ENCODE data around the gene SFXN5. TPM values are rescaled to one million over a fixed set of nuclear protein-coding genes. Genes with fewer than 3 reads are reported as not detected.

The SFXN5 gene
- total RNA-seq, 4 donors from 2014 or later = 5.7 to 11.8 (median 6.7) TPM

GRCh38 chr2:72949642-72950041, 121.9 kb downstream of the SFXN5 start:
- no peak for ATAC-seq
- 80 to 100% methylated on average over 1 to 2 of the region's 4 CpGs for WGBS, 2 donors (ENCODE audit: low coverage in 1 of 2)
- Histone ChIP-seq H3K4me3 (no peak overlapping the region), H3K27ac (no peak overlapping the region), H3K36me3 (peaks cover 0 to 10% of the 10 kb centered on the region in 2 donors), H3K9me3 (no peaks in the 10 kb centered on the region), H3K4me1 (no peaks in the 10 kb centered on the region), H3K27me3 (no peaks in the 10 kb centered on the region)
- TF ChIP-seq, protein P1, sequence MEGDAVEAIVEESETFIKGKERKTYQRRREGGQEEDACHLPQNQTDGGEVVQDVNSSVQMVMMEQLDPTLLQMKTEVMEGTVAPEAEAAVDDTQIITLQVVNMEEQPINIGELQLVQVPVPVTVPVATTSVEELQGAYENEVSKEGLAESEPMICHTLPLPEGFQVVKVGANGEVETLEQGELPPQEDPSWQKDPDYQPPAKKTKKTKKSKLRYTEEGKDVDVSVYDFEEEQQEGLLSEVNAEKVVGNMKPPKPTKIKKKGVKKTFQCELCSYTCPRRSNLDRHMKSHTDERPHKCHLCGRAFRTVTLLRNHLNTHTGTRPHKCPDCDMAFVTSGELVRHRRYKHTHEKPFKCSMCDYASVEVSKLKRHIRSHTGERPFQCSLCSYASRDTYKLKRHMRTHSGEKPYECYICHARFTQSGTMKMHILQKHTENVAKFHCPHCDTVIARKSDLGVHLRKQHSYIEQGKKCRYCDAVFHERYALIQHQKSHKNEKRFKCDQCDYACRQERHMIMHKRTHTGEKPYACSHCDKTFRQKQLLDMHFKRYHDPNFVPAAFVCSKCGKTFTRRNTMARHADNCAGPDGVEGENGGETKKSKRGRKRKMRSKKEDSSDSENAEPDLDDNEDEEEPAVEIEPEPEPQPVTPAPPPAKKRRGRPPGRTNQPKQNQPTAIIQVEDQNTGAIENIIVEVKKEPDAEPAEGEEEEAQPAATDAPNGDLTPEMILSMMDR (IDR thresholded peaks at IDR 0.05) = no peak
- no peak for TF ChIP-seq POLR2A (IDR thresholded peaks at IDR 0.05)
- TF ChIP-seq POLR2AphosphoS5 (IDR thresholded peaks at IDR 0.05) = no peak
- TF ChIP-seq EP300 (IDR thresholded peaks at IDR 0.05) = no peak

DNA sequence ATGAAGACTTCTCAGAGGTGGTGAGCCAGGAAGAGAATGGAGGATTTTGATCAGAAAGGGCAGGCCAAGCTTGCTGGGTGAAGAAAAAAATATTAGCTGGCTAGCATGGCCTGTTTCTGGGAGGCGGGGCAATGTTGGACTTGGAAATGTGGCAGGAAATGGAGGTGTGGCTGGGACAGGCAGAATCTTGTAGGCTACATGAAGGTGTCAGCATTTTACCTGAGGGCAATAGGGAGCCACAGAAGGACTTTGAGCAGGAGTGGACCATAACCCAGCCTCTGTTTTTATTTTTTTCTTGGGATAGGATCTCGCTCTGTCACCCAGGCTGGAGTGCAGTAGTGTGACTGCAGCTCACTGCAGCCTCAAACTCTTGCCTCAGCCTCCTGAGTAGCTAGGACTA, 122.5 kb downstream of the SFXN5 start:
- Histone ChIP-seq H3K27ac (no peak overlapping the region), H3K27me3 (no peaks in the 10 kb centered on the region), H3K4me1 (no peaks in the 10 kb centered on the region), H3K4me3 (no peak overlapping the region), H3K36me3 (peaks cover 0 to 16% of the 10 kb centered on the region in 2 donors), H3K9me3 (no peaks in the 10 kb centered on the region)
- TF ChIP-seq POLR2AphosphoS5 (IDR thresholded peaks at IDR 0.05) = no peak
- TF ChIP-seq POLR2A (IDR thresholded peaks at IDR 0.05) = no peak
- TF ChIP-seq EP300 (IDR thresholded peaks at IDR 0.05) = no peak
- TF ChIP-seq, protein P1 (IDR thresholded peaks at IDR 0.05) = no peak
- 88 to 89% methylated on average over 1 to 2 of the region's 2 CpGs for WGBS, 2 donors (ENCODE audit: low coverage in 1 of 2)
- no peak for ATAC-seq

DNA sequence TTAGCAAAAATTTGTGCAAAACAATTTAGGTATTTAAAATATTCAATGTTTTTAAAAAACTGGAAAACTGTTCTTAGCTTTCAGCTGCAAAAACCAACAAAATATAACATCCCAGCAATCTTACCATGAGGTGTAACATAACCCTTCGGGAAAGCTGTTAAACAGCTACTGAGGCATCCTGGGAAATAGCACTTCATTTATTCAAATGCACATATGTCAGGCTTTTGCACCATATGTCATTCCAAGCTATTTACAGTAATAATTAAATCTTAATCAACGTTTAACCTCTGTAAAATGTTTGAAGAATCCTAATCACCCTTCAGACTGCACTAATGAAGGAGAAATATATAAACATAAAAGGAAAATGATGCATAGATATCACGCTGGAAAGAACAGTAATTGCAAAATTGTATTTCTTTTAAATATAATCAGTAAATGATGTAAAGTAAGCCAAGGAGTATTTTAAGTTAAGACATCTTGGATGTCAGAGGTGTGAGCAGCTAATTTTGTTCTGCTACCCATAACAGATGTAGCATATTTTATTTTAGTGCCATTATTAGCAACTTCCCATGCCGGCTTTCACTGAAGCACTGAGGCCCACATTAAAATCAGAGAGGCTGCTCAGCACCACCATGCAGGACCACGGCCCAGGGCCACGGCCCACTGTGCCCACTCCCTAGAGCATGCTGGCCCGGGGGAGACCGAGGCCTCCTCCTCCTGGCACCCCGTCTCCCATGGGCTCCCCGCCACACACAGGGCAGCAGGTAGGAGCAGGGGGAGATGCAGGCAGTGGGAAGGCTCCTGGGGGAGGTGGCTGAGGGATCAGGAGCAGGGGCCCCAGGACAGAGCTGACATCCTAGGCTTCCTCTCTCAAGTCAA, 123.3 kb downstream of the SFXN5 start:
- Histone ChIP-seq H3K9me3 (no peaks in the 10 kb centered on the region), H3K27me3 (no peaks in the 10 kb centered on the region), H3K4me3 (no peak overlapping the region), H3K4me1 (no peaks in the 10 kb centered on the region), H3K27ac (no peak overlapping the region), H3K36me3 (peaks cover 0 to 25% of the 10 kb centered on the region in 2 donors)
- ATAC-seq = no peak
- TF ChIP-seq POLR2A (IDR thresholded peaks at IDR 0.05) (no peak), POLR2AphosphoS5 (IDR thresholded peaks at IDR 0.05) (no peak), EP300 (IDR thresholded peaks at IDR 0.05) (no peak)
- TF ChIP-seq, protein P1 (IDR thresholded peaks at IDR 0.05) = no peak
- WGBS, 2 donors (ENCODE audit: low coverage in 1 of 2) = 77 to 100% methylated on average over 3 to 4 of the region's 10 CpGs

GRCh38 chr2:72946466-72946865, 125.0 kb downstream of the SFXN5 start:
- Histone ChIP-seq H3K4me3 (no peak overlapping the region), H3K27me3 (no peaks in the 10 kb centered on the region), H3K9me3 (no peaks in the 10 kb centered on the region), H3K27ac (no peak overlapping the region), H3K36me3 (peaks cover 0 to 40% of the 10 kb centered on the region in 2 donors), H3K4me1 (no peaks in the 10 kb centered on the region)
- WGBS, 2 donors (ENCODE audit: low coverage in 1 of 2) = 81 to 90% methylated on average over 7 of the region's 9 CpGs
- no peak for ATAC-seq
- TF ChIP-seq POLR2AphosphoS5 (IDR thresholded peaks at IDR 0.05) (no peak), POLR2A (IDR thresholded peaks at IDR 0.05) (no peak), EP300 (IDR thresholded peaks at IDR 0.05) (no peak)
- TF ChIP-seq, protein P1 (IDR thresholded peaks at IDR 0.05) = no peak
